Muscle of back (tissue), 11 donors: ENCODE results near the gene GDPD5. TPM values are rescaled to one million over a fixed set of nuclear protein-coding genes. Genes with fewer than 3 reads are reported as not detected.

Experiments used
- DNase-seq, 3 donors: peaks; one replicate each; pipeline versions ENCODE4 v3.0.0 to v3.0.0-alpha.2; 2013
- polyA plus RNA-seq, 10 donors: library from polyadenylated mRNA; unstranded; fragments of 120-200 nt; gene quantifications; one replicate each; pipeline ENCODE4 v1.2.1, GENCODE V29; 2013; ENCODE audit not compliant: insufficient read length in 10 of 10

Gene GDPD5
- polyA plus RNA-seq, 10 donors: 14.1 to 27.4 (median 19.7) TPM

- no peak for DNase-seq
Measured at GRCh38 chr11:75516140-75516539, 9.6 kb downstream of the GDPD5 start.

- no peak for DNase-seq
Measured at GRCh38 chr11:75514596-75514995, 11.1 kb downstream of the GDPD5 start.

- no peak for DNase-seq
Measured at GRCh38 chr11:75513250-75513649, 12.5 kb downstream of the GDPD5 start.

- no peak for DNase-seq
Measured at GRCh38 chr11:75510723-75511019, 15.1 kb downstream of the GDPD5 start.

- DNase-seq: no peak
Measured at GRCh38 chr11:75510004-75510722, 15.6 kb downstream of the GDPD5 start.

GRCh38 chr11:75509020-75509720 is 16.6 kb downstream of the GDPD5 start:
- no peak for DNase-seq

- no peak for DNase-seq
Measured at GRCh38 chr11:75508051-75508561, 17.6 kb downstream of the GDPD5 start.

- no peak for DNase-seq
Measured at GRCh38 chr11:75507571-75507970, 18.2 kb downstream of the GDPD5 start.

GRCh38 chr11:75506827-75507226 is 18.9 kb downstream of the GDPD5 start:
- no peak for DNase-seq

- peak in 1 of 3 donors; percentile 49 for DNase-seq
Measured at GRCh38 chr11:75505916-75506692, 19.6 kb downstream of the GDPD5 start.

GRCh38 chr11:75504501-75504900 is 21.2 kb downstream of the GDPD5 start:
- no peak for DNase-seq

- DNase-seq: no peak
Measured at GRCh38 chr11:75503531-75504099, 22.1 kb downstream of the GDPD5 start.

- no peak for DNase-seq
Measured at GRCh38 chr11:75502138-75502537, 23.6 kb downstream of the GDPD5 start.

GRCh38 chr11:75500742-75501141 is 25.0 kb downstream of the GDPD5 start:
- DNase-seq: no peak

GRCh38 chr11:75499423-75500190 is 26.1 kb downstream of the GDPD5 start:
- DNase-seq: peak; percentile 56 to 85 (median 73)

GRCh38 chr11:75498556-75499255 is 27.0 kb downstream of the GDPD5 start:
- DNase-seq: peak in 1 of 3 donors; percentile 38

- DNase-seq: no peak
Measured at GRCh38 chr11:75497788-75498409, 27.8 kb downstream of the GDPD5 start.

GRCh38 chr11:75496305-75496752 is 29.4 kb downstream of the GDPD5 start:
- peak in 1 of 3 donors; percentile 31 for DNase-seq

- no peak for DNase-seq
Measured at GRCh38 chr11:75495749-75496304, 29.9 kb downstream of the GDPD5 start.

- DNase-seq: no peak
Measured at GRCh38 chr11:75493626-75494025, 32.1 kb downstream of the GDPD5 start.
